ENCODE results near the gene ANKDD1B. TPM values are rescaled to one million over a fixed set of nuclear protein-coding genes. Genes with fewer than 3 reads are reported as not detected.

Gene ANKDD1B
- total and polyA plus RNA-seq, 9 of the 15 experiments (the other 6 are each of a cell fraction or from before 2014, with no cell fraction given) = 0.04 to 0.29 (median 0.18) TPM; not detected in 1

DNA sequence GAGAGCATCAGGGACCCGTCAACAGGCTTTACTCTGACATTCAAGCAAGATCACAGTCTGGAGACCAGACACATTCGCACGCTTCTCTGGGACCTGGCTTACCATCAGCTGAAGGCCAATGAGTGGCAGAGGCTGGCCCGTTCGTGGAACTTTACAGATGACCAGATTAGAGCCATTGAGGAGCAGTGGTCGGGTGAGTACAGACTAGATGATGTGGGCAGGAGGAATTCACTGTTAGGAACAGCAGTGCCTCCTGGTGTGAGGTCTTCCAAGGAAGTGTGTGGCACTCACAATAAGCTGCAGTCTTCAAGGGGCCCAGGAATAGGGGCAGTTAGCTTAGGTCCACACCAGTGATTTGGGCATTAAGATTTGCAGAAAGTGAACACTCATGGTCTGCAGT is 55.5 kb downstream of the ANKDD1B start:
- Histone ChIP-seq H3K36me3 (ENCODE audit: control insufficient read depth, insufficient read depth, low read length) (no peaks in the 10 kb centered on the region), H3K9me3 (replicated peaks; ENCODE audit: control insufficient read depth, insufficient read depth, low read depth, low read length) (no peaks in the 10 kb centered on the region), H3K9ac (ENCODE audit: insufficient read depth in 1 of 2, low read depth in 2 of 2, low read length in 2 of 2) (no peak overlapping the region), H4K20me1 (replicated peaks; ENCODE audit: control insufficient read depth, insufficient read depth, low read length) (no peaks in the 10 kb centered on the region), H3K27ac (ENCODE audit: extremely low read depth, low read depth, low read length) (no peak overlapping the region), H3K9me1 (ENCODE audit: control insufficient read depth, insufficient read depth, low read length) (no peaks in the 10 kb centered on the region), H3K27me3 (ENCODE audit: control insufficient read depth in 2 of 2, insufficient read depth in 2 of 2, low read length in 2 of 2) (no peaks in the 10 kb centered on the region), H3K4me2 (ENCODE audit: insufficient read depth, low read length) (no peak overlapping the region), H3K4me3 (no peak overlapping the region), H2AFZ (ENCODE audit: low read depth, low read length) (no peak overlapping the region), H3K4me1 (replicated peaks in 1 of 2; ENCODE audit: control insufficient read depth in 2 of 2, insufficient read depth in 2 of 2, low read length in 2 of 2) (peaks cover 5 to 18% of the 10 kb centered on the region in 2 experiments; a peak in 3 of 5 replicates), H3K79me2 (ENCODE audit: control insufficient read depth, insufficient read depth, low read length) (no peaks in the 10 kb centered on the region)
- intact Hi-C loops (cut with micrococcal nuclease) (loop anchor here (5.0 to 10.0 kb wide), 4 partner anchors 50 to 432 kb away; partner anchors contain the start of genes ANKRD31, CERT1 and POLK), in situ Hi-C loops (cut with MboI) (no loop called here)
- TF ChIP-seq IFI16 (CRISPR knock-in tag; IDR thresholded peaks at IDR 0.05) = no peak
- TF ChIP-seq, protein P1, sequence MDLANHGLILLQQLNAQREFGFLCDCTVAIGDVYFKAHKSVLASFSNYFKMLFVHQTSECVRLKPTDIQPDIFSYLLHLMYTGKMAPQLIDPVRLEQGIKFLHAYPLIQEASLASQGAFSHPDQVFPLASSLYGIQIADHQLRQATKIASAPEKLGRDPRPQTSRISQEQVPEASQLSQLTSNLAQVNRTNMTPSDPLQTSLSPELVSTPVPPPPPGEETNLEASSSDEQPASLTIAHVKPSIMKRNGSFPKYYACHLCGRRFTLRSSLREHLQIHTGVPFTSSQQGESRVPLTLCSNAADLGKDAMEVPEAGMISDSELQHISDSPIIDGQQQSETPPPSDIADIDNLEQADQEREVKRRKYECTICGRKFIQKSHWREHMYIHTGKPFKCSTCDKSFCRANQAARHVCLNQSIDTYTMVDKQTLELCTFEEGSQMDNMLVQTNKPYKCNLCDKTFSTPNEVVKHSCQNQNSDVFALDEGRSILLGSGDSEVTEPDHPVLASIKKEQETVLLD (IDR thresholded peaks at IDR 0.05) = no peak
- TF ChIP-seq RAD21 (CRISPR knock-in tag; conservative IDR thresholded peaks at IDR 0.05 in 1 of 2, IDR thresholded peaks at IDR 0.05 in 1 of 2) = peak in 1 of 2 experiments; percentile 44; a peak in 2 of 4 replicates
- ATAC-seq (no peak), DNase-seq (ENCODE audit: extremely low read depth in 1 of 4, low spot score in 3 of 4) (no peak), FAIRE-seq (peak; percentile 29)
- POLR2A ChIA-PET = interaction anchor here (0.6 to 0.9 kb wide), 2 partner anchors 14 to 16 kb away, joined by 3 read pairs; no protein-coding TSS in a partner anchor
- no TSS peak for BruUV-seq (replicated peaks)
- CTCF ChIA-PET (ENCODE audit: low intra/inter-chr PET ratio) = no interaction called here
- WGBS (ENCODE audit: insufficient coverage, low coverage, missing lambda C conversion rate) = 42% methylated on average over 6 of the region's 6 CpGs

Data from K562 (cell line).